Measurements from ENCODE around the gene VASP. TPM values are rescaled to one million over a fixed set of nuclear protein-coding genes. Genes with fewer than 3 reads are reported as not detected.

Gene VASP
- total RNA-seq, 1 experiment from 2014 or later = 152 TPM

GRCh38 chr19:45484273-45484945, 22.9 kb upstream of the VASP start:
- H3K79me2 ChIP-seq (ENCODE audit: insufficient read depth, low read length) = no peaks in the 10 kb centered on the region
- no peaks in the 10 kb centered on the region for H4K20me1 ChIP-seq (ENCODE audit: insufficient read depth)
- ChIA-PET POLR2A (interaction anchor here (0.8 to 1.6 kb wide), 4 partner anchors 16 to 80 kb away, joined by 3 to 11 read pairs (median 4); partner anchors contain the start of genes FOSB and PPP1R13L), RAD21 (ENCODE audit: low non-redundant PET in 1 of 2, low total read pairs in 2 of 2, uncharacterized antibody in 2 of 2, unreplicated experiment in 2 of 2) (interaction anchor here in 1 of 2 experiments (1.7 kb wide), 1 partner anchor 45 kb away, joined by 6 read pairs; no protein-coding TSS in a partner anchor), CTCF (interaction anchor here (0.6 to 3.9 kb wide), 26 partner anchors 11 to 186 kb away, joined by 3 to 33 read pairs (median 6); partner anchors contain the start of genes ERCC2, FOSB, PPP1R13L and RTN2)
- H3K9me3 ChIP-seq (ENCODE audit: control insufficient read depth in 1 of 2, insufficient read depth in 1 of 2, low read depth in 1 of 2, low read length in 2 of 2) = no peaks in the 10 kb centered on the region
- no peak for TF ChIP-seq CTCF (IDR thresholded peaks at IDR 0.05 in 2 of 3, conservative IDR thresholded peaks at IDR 0.05 in 1 of 3; ENCODE audit: borderline replicate concordance in 1 of 3, insufficient read depth in 1 of 3, low read depth in 2 of 3, low read length in 2 of 3)
- no peak for TF ChIP-seq ZFX (IDR thresholded peaks at IDR 0.05)
- no peak for TF ChIP-seq SIN3A (IDR thresholded peaks at IDR 0.05; ENCODE audit: low read depth)
- TF ChIP-seq, protein P1, sequence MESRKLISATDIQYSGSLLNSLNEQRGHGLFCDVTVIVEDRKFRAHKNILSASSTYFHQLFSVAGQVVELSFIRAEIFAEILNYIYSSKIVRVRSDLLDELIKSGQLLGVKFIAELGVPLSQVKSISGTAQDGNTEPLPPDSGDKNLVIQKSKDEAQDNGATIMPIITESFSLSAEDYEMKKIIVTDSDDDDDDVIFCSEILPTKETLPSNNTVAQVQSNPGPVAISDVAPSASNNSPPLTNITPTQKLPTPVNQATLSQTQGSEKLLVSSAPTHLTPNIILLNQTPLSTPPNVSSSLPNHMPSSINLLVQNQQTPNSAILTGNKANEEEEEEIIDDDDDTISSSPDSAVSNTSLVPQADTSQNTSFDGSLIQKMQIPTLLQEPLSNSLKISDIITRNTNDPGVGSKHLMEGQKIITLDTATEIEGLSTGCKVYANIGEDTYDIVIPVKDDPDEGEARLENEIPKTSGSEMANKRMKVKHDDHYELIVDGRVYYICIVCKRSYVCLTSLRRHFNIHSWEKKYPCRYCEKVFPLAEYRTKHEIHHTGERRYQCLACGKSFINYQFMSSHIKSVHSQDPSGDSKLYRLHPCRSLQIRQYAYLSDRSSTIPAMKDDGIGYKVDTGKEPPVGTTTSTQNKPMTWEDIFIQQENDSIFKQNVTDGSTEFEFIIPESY (IDR thresholded peaks at IDR 0.05; ENCODE audit: extremely low read depth, insufficient replicate concordance, low read length) = no peak
- TF ChIP-seq MAX (IDR thresholded peaks at IDR 0.05) = no peak
- no peak overlapping the region for H3K9ac ChIP-seq (ENCODE audit: low read length)
- H3K27ac ChIP-seq (ENCODE audit: low read depth, low read length) = peak overlapping the region; percentile 44
- intact Hi-C loops (cut with micrococcal nuclease) = loop anchor here (2.0 kb wide), 1 partner anchor 158 kb away; no protein-coding TSS in a partner anchor
- DNase-seq (ENCODE audit: low read depth, low spot score) = no peak
- no peaks in the 10 kb centered on the region for H3K9me2 ChIP-seq (ENCODE audit: insufficient read depth)
- peak overlapping the region; percentile 33 for H3K4me2 ChIP-seq (ENCODE audit: low read length)
- no peak overlapping the region for H3K4me3 ChIP-seq (replicated peaks in 1 of 2; ENCODE audit: low read depth in 1 of 2, low read length in 2 of 2)
- ATAC-seq = no peak
- TSS peak; percentile 38 for BruUV-seq (replicated peaks)
- no peaks in the 10 kb centered on the region for H3K36me3 ChIP-seq (ENCODE audit: control insufficient read depth in 1 of 2, insufficient read depth in 2 of 2, low read length in 2 of 2)
- H3K27me3 ChIP-seq (ENCODE audit: insufficient read depth, low read length) = no peaks in the 10 kb centered on the region
- H2AFZ ChIP-seq (ENCODE audit: low read depth, low read length, poor library complexity, severe bottlenecking) = no peak overlapping the region
- H3K4me1 ChIP-seq (ENCODE audit: control insufficient read depth in 1 of 2, insufficient read depth in 2 of 2, low read length in 2 of 2) = peaks cover 13 to 32% of the 10 kb centered on the region in 2 experiments
